Karpas-422 (cell line): ENCODE data around the gene DNAI2. TPM values are rescaled to one million over a fixed set of nuclear protein-coding genes. Genes with fewer than 3 reads are reported as not detected.

ENCODE experiments used
- DNase-seq: peaks from one replicate; pipeline ENCODE4 v3.0.0-alpha.2; 2015
- H2AFZ ChIP-seq: fragments of 200-600 bp; sonication (generic); 2 replicates; pipeline ENCODE4 v1.6.1; 2014; ENCODE audit warnings: antibody characterized with exemption, low read length, mixed read lengths
- H3K27ac ChIP-seq: fragments of 200-600 bp; sonication (generic); 2 replicates; pipeline ENCODE4 v1.5.1; 2014; ENCODE audit warnings: mild to moderate bottlenecking, low read length, moderate library complexity
- H3K27me3 ChIP-seq: fragments of 200-600 bp; sonication (generic); 2 replicates; pipeline ENCODE4 v1.6.1; 2014; ENCODE audit warnings: low read length, mixed read lengths
- H3K36me3 ChIP-seq: fragments of 200-600 bp; sonication (generic); 2 replicates; pipeline ENCODE4 v1.6.1; 2014; ENCODE audit warnings: low read length, mixed read lengths; ENCODE audit not compliant: insufficient read depth
- H3K4me1 ChIP-seq: fragments of 200-600 bp; sonication (generic); 2 replicates; pipeline ENCODE4 v1.6.1; 2014; ENCODE audit warnings: mild to moderate bottlenecking, low read length, mixed read lengths
- H3K4me2 ChIP-seq: fragments of 200-600 bp; sonication (generic); 2 replicates; pipeline ENCODE4 v1.6.1; 2014; ENCODE audit warnings: low read length, low read depth, mild to moderate bottlenecking; ENCODE audit not compliant: poor library complexity, severe bottlenecking
- H3K4me3 ChIP-seq: fragments of 200-600 bp; sonication (generic); 2 replicates; pipeline ENCODE4 v1.5.1; 2014; ENCODE audit warnings: mild to moderate bottlenecking, antibody characterized with exemption, low read length, mixed read lengths
- H3K79me2 ChIP-seq: fragments of 200-600 bp; sonication (generic); 2 replicates; pipeline ENCODE4 v1.6.1; 2014; ENCODE audit warnings: mild to moderate bottlenecking, low read length, mixed read lengths
- H3K9ac ChIP-seq: fragments of 200-600 bp; sonication (generic); 2 replicates; pipeline ENCODE4 v1.6.0; 2014; ENCODE audit warnings: low read length
- H3K9me2 ChIP-seq: fragments of 200-600 bp; sonication (generic), shearing (Covaris generic); replicated peaks from 2 replicates; pipeline ENCODE4 v1.6.0; 2014; ENCODE audit warnings: mild to moderate bottlenecking, low read length, moderate library complexity; ENCODE audit not compliant: insufficient read depth
- H3K9me3 ChIP-seq: fragments of 300-700, 200-600 bp; sonication (generic); 2 replicates; pipeline ENCODE4 v1.6.1; 2014; ENCODE audit warnings: low read length, mixed read lengths
- H4K20me1 ChIP-seq: fragments of 200-600 bp; sonication (generic); 2 replicates; pipeline ENCODE4 v1.6.1; 2014; ENCODE audit warnings: mild to moderate bottlenecking, antibody characterized with exemption, low read length, low read depth; ENCODE audit not compliant: insufficient read depth
- total RNA-seq: library from RNA; depleted of rRNA; stranded (reverse); fragments of >200 nt; shearing (Covaris generic); gene quantifications from 2 replicates; pipeline ENCODE4 v1.2.3, GENCODE V29; 2014; ENCODE audit warnings: low replicate concordance

DNAI2 gene
- total RNA-seq, 1 experiment from 2014 or later = not detected

- no peak overlapping the region for H3K9ac ChIP-seq
- H3K4me1 ChIP-seq = no peaks in the 10 kb centered on the region
Measured at GRCh38 chr17:74326506-74326905, 52.5 kb downstream of the DNAI2 start.

GRCh38 chr17:74328487-74328886 lies 54.5 kb downstream of the DNAI2 start:
- no peak overlapping the region for H3K4me3 ChIP-seq
- no peak overlapping the region for H3K4me2 ChIP-seq
- H3K9me2 ChIP-seq = no peaks in the 10 kb centered on the region
- no peaks in the 10 kb centered on the region for H3K9me3 ChIP-seq
- no peak overlapping the region for H2AFZ ChIP-seq
- no peak overlapping the region for H3K27ac ChIP-seq
- H3K36me3 ChIP-seq = no peaks in the 10 kb centered on the region
- no peaks in the 10 kb centered on the region for H4K20me1 ChIP-seq
- no peaks in the 10 kb centered on the region for H3K79me2 ChIP-seq
- no peaks in the 10 kb centered on the region for H3K4me1 ChIP-seq
- DNase-seq = no peak
- no peaks in the 10 kb centered on the region for H3K27me3 ChIP-seq
- no peak overlapping the region for H3K9ac ChIP-seq

More at GRCh38 chr17:74326506-74326905, 52.5 kb downstream of the DNAI2 start:
- DNase-seq = no peak
- Histone ChIP-seq H4K20me1 (no peaks in the 10 kb centered on the region), H3K36me3 (no peaks in the 10 kb centered on the region), H3K4me2 (no peak overlapping the region), H3K27ac (no peak overlapping the region), H3K4me3 (no peak overlapping the region), H3K9me2 (no peaks in the 10 kb centered on the region), H3K27me3 (no peaks in the 10 kb centered on the region), H3K79me2 (no peaks in the 10 kb centered on the region), H2AFZ (no peak overlapping the region), H3K9me3 (no peaks in the 10 kb centered on the region)

- Histone ChIP-seq H3K36me3 (no peaks in the 10 kb centered on the region), H3K4me3 (no peak overlapping the region), H4K20me1 (no peaks in the 10 kb centered on the region), H2AFZ (no peak overlapping the region), H3K4me2 (no peak overlapping the region), H3K9me2 (no peaks in the 10 kb centered on the region), H3K79me2 (no peaks in the 10 kb centered on the region), H3K27ac (no peak overlapping the region), H3K9me3 (no peaks in the 10 kb centered on the region), H3K9ac (no peak overlapping the region), H3K4me1 (no peaks in the 10 kb centered on the region), H3K27me3 (no peaks in the 10 kb centered on the region)
- no peak for DNase-seq
Measured at GRCh38 chr17:74329378-74329777, 55.3 kb downstream of the DNAI2 start.

GRCh38 chr17:74330446-74330845 lies 56.4 kb downstream of the DNAI2 start:
- Histone ChIP-seq H2AFZ (no peak overlapping the region), H3K9ac (no peak overlapping the region), H3K27me3 (no peaks in the 10 kb centered on the region), H3K4me2 (no peak overlapping the region), H3K36me3 (no peaks in the 10 kb centered on the region), H4K20me1 (no peaks in the 10 kb centered on the region), H3K4me3 (no peak overlapping the region), H3K4me1 (no peaks in the 10 kb centered on the region), H3K79me2 (no peaks in the 10 kb centered on the region), H3K9me2 (no peaks in the 10 kb centered on the region), H3K27ac (no peak overlapping the region), H3K9me3 (no peaks in the 10 kb centered on the region)
- no peak for DNase-seq

- no peak overlapping the region for H3K4me3 ChIP-seq
- no peak overlapping the region for H3K27ac ChIP-seq
- no peaks in the 10 kb centered on the region for H4K20me1 ChIP-seq
- no peaks in the 10 kb centered on the region for H3K36me3 ChIP-seq
- no peak overlapping the region for H3K9ac ChIP-seq
- H3K27me3 ChIP-seq = no peaks in the 10 kb centered on the region
- no peaks in the 10 kb centered on the region for H3K79me2 ChIP-seq
- no peak for DNase-seq
- H2AFZ ChIP-seq = no peak overlapping the region
- no peak overlapping the region for H3K4me2 ChIP-seq
- H3K4me1 ChIP-seq = no peaks in the 10 kb centered on the region
- no peaks in the 10 kb centered on the region for H3K9me3 ChIP-seq
- no peaks in the 10 kb centered on the region for H3K9me2 ChIP-seq
Measured at GRCh38 chr17:74332017-74332650, 58.1 kb downstream of the DNAI2 start.

- H4K20me1 ChIP-seq = no peaks in the 10 kb centered on the region
- no peaks in the 10 kb centered on the region for H3K9me2 ChIP-seq
- no peak for DNase-seq
- no peaks in the 10 kb centered on the region for H3K4me1 ChIP-seq
- H3K27ac ChIP-seq = no peak overlapping the region
- H3K4me2 ChIP-seq = no peak overlapping the region
- H3K27me3 ChIP-seq = no peaks in the 10 kb centered on the region
- H3K36me3 ChIP-seq = no peaks in the 10 kb centered on the region
- no peaks in the 10 kb centered on the region for H3K9me3 ChIP-seq
- no peak overlapping the region for H3K4me3 ChIP-seq
- no peaks in the 10 kb centered on the region for H3K79me2 ChIP-seq
- H2AFZ ChIP-seq = no peak overlapping the region
- no peak overlapping the region for H3K9ac ChIP-seq
Measured at GRCh38 chr17:74332763-74333283, 58.8 kb downstream of the DNAI2 start.

DNA sequence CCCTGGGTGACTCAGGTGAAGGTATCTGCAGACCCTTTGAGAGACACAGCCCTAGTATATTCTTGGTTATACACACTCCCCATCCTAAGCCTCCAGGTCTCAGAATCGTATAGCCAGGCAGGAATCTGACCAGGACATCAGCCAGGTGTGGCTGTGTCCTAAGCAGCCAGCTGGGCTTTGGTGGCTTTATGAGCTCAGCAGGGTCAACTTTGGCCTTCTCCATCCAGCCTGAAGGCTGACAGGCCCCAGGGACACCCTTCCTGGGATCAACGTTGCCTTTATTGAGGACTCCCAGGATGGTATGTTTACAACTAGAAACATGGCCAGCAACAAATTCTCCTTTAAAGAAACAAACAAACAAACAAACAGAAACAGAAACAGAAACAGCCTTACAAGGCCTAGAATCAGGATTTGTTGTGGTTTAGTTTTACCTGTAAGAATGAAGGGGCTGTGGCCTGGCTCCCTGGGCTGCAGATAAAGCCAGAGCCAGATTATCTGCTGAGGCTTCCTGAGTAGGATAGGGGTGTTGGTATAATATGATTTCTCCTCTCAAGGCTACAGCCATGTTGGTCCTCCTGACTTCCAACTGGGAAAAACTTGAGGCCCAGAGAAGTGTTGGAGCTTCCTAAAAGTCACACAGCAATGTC lies 60.5 kb downstream of the DNAI2 start:
- no peaks in the 10 kb centered on the region for H3K9me3 ChIP-seq
- H3K79me2 ChIP-seq = no peaks in the 10 kb centered on the region
- H3K9ac ChIP-seq = no peak overlapping the region
- H3K4me3 ChIP-seq = no peak overlapping the region
- H2AFZ ChIP-seq = no peak overlapping the region
- H3K27ac ChIP-seq = no peak overlapping the region
- no peaks in the 10 kb centered on the region for H3K4me1 ChIP-seq
- no peaks in the 10 kb centered on the region for H3K27me3 ChIP-seq
- no peaks in the 10 kb centered on the region for H3K36me3 ChIP-seq
- H4K20me1 ChIP-seq = no peaks in the 10 kb centered on the region
- H3K4me2 ChIP-seq = no peak overlapping the region
- no peaks in the 10 kb centered on the region for H3K9me2 ChIP-seq
- no peak for DNase-seq

GRCh38 chr17:74335529-74336062 lies 61.6 kb downstream of the DNAI2 start:
- no peaks in the 10 kb centered on the region for H3K79me2 ChIP-seq
- no peaks in the 10 kb centered on the region for H4K20me1 ChIP-seq
- no peak overlapping the region for H2AFZ ChIP-seq
- H3K4me1 ChIP-seq = no peaks in the 10 kb centered on the region; the same call in 1 of the 2 replicates
- H3K4me3 ChIP-seq = no peak overlapping the region
- DNase-seq = no peak
- no peaks in the 10 kb centered on the region for H3K9me3 ChIP-seq
- no peak overlapping the region for H3K4me2 ChIP-seq
- H3K27ac ChIP-seq = no peak overlapping the region
- H3K9ac ChIP-seq = no peak overlapping the region
- H3K9me2 ChIP-seq = no peaks in the 10 kb centered on the region
- no peaks in the 10 kb centered on the region for H3K27me3 ChIP-seq
- no peaks in the 10 kb centered on the region for H3K36me3 ChIP-seq
